Suprapubic skin (tissue), 3 donors: ENCODE measurements around the gene CAMK4.

Experiments used
- POLR2A ChIP-seq, 2 donors: fragments of 450-650 bp; IDR thresholded peaks; one replicate each; pipeline ENCODE4 v1.6.1; 2017; ENCODE audit warnings: antibody characterized with exemption in 2 of 2, mild to moderate bottlenecking in 2 of 2, moderate library complexity in 2 of 2
- TF ChIP-seq, protein P1 (sequence below), 2 donors: fragments of 200-600 bp in 1 of 2; fragments of 450-650 bp in 1 of 2; sonication (generic) in 1 of 2; IDR thresholded peaks; one replicate each; pipeline ENCODE4 v1.5.1; 2016 to 2019; ENCODE audit warnings: antibody characterized with exemption in 2 of 2, mild to moderate bottlenecking in 1 of 2, moderate library complexity in 1 of 2

DNA sequence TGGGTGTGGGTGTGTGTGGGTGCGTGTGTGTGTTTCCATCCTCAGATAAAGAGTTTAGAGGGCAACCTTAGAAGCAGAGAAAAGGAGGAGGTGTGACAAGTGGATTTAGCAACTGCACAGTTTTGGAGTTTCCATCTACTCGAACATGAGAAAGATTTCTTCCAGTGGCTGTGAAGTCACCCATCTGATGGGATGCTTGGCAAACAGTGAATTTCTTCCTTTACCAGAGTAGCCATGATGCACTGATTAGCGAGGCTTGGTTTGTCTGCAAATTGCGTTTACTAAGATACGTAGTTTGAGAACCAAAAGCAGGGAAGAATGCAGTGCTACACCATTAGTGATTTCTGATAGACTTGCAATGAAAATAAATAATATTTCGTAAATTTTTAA lies 288.9 kb downstream of the CAMK4 start:
- TF ChIP-seq, protein P1, sequence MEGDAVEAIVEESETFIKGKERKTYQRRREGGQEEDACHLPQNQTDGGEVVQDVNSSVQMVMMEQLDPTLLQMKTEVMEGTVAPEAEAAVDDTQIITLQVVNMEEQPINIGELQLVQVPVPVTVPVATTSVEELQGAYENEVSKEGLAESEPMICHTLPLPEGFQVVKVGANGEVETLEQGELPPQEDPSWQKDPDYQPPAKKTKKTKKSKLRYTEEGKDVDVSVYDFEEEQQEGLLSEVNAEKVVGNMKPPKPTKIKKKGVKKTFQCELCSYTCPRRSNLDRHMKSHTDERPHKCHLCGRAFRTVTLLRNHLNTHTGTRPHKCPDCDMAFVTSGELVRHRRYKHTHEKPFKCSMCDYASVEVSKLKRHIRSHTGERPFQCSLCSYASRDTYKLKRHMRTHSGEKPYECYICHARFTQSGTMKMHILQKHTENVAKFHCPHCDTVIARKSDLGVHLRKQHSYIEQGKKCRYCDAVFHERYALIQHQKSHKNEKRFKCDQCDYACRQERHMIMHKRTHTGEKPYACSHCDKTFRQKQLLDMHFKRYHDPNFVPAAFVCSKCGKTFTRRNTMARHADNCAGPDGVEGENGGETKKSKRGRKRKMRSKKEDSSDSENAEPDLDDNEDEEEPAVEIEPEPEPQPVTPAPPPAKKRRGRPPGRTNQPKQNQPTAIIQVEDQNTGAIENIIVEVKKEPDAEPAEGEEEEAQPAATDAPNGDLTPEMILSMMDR (IDR thresholded peaks at IDR 0.05): no peak
- TF ChIP-seq POLR2A (IDR thresholded peaks at IDR 0.05): no peak
